SK-N-SH (cell line): ENCODE data around the gene CLEC3B. TPM values are rescaled to one million over a fixed set of nuclear protein-coding genes. Genes with fewer than 3 reads are reported as not detected.
A peak's percentile ranks its signal among the peaks of the same experiment; 100 is the strongest.

Source experiments
- CTCF ChIA-PET: fragments of 300-600, 350-600 bp; formaldehyde crosslinking; extraction: SDS; loops from one replicate; lab custom pipeline; 2021; lab: Yijun Ruan, JAX
- POLR2A ChIA-PET: fragments of 350-600 bp; sonication (Branson Sonifier 250); formaldehyde crosslinking; extraction: SDS; loops from one replicate; lab custom pipeline; 2020; ENCODE audit warnings: antibody characterized with exemption, inconsistent platforms; lab: Yijun Ruan, JAX
- DNase-seq: peaks from one replicate; pipeline ENCODE4 v3.0.0; 2012
- H2AFZ ChIP-seq: fragments of 200-600 bp; sonication (generic); 2 replicates; pipeline ENCODE4 v1.8.1; 2016; ENCODE audit warnings: antibody characterized with exemption, mild to moderate bottlenecking, low read depth
- H3F3A ChIP-seq: fragments of 200-600 bp; sonication (generic); replicated peaks from 2 replicates; pipeline ENCODE3; 2016; ENCODE audit warnings: antibody characterized with exemption, mild to moderate bottlenecking; ENCODE audit not compliant: insufficient read depth
- H3K27ac ChIP-seq, 2 experiments: fragments of 200-500 bp in 1 of 2; fragments of 200-600 bp in 1 of 2; sonication (Bioruptor generic) in 1 of 2; sonication (generic), shearing (Covaris generic) in 1 of 2; 2 replicates each; pipeline versions ENCODE4 v1.5.1 to v1.6.1; 2014 to 2016; ENCODE audit warnings: low read depth in 2 of 2, inconsistent platforms in 1 of 2, low read length in 1 of 2, mild to moderate bottlenecking in 1 of 2, mixed read lengths in 1 of 2
- H3K27me3 ChIP-seq: fragments of 200-600 bp; sonication (generic), shearing (Covaris generic); 2 replicates; pipeline ENCODE4 v1.6.1; 2016; ENCODE audit warnings: mixed run types; ENCODE audit not compliant: insufficient read depth
- H3K36me3 ChIP-seq, 2 experiments: fragments of 200-500 bp in 1 of 2; fragments of 200-600 bp in 1 of 2; sonication (Bioruptor generic) in 1 of 2; sonication (generic) in 1 of 2; replicated peaks in 1 of 2; 2 replicates each; pipeline versions ENCODE3 to v1.5.1; 2014 to 2016; ENCODE audit warnings: low read length in 1 of 2, mild to moderate bottlenecking in 1 of 2; ENCODE audit not compliant: insufficient read depth in 2 of 2, control insufficient read depth in 1 of 2
- H3K4me1 ChIP-seq, 2 experiments: fragments of 200-500 bp in 1 of 2; fragments of 200-600 bp in 1 of 2; sonication (Bioruptor generic) in 1 of 2; sonication (generic), shearing (Covaris generic) in 1 of 2; 2 replicates each; pipeline versions ENCODE4 v1.5.1 to v1.6.1; 2014 to 2016; ENCODE audit warnings: low read depth in 1 of 2, low read length in 1 of 2, mixed run types in 1 of 2; ENCODE audit not compliant: insufficient read depth in 2 of 2, control insufficient read depth in 1 of 2
- H3K4me2 ChIP-seq: fragments of 200-600 bp; sonication (generic), shearing (Covaris generic); 2 replicates; pipeline ENCODE4 v1.6.1; 2017; ENCODE audit warnings: mixed run types
- H3K4me3 ChIP-seq, 2 experiments: fragments of 200-500 bp in 1 of 2; fragments of 200-600 bp in 1 of 2; sonication (Bioruptor generic) in 1 of 2; sonication (generic), shearing (Covaris generic) in 1 of 2; 2 replicates each; pipeline versions ENCODE4 v1.5.1 to v1.8.1; 2014 to 2016; ENCODE audit warnings: low read depth in 2 of 2, inconsistent platforms in 1 of 2, low read length in 1 of 2, mild to moderate bottlenecking in 1 of 2, mixed read lengths in 1 of 2, moderate library complexity in 1 of 2
- H3K79me2 ChIP-seq: fragments of 200-600 bp; sonication (generic); 2 replicates; pipeline ENCODE4 v1.8.1; 2017; ENCODE audit warnings: mild to moderate bottlenecking; ENCODE audit not compliant: insufficient read depth
- H3K9ac ChIP-seq: fragments of 200-600 bp; sonication (generic); 2 replicates; pipeline ENCODE4 v1.6.1; 2017; ENCODE audit warnings: mixed run types
- H3K9me2 ChIP-seq: fragments of 200-600 bp; sonication (generic); 2 replicates; pipeline ENCODE4 v1.6.1; 2017; ENCODE audit warnings: mixed run types
- H3K9me3 ChIP-seq: fragments of 200-600 bp; sonication (generic); 2 replicates; pipeline ENCODE4 v1.6.1; 2017; ENCODE audit warnings: mixed run types, mild to moderate bottlenecking, moderate library complexity
- H4K20me1 ChIP-seq: fragments of 200-600 bp; sonication (generic); 2 replicates; pipeline ENCODE4 v1.6.1; 2017; ENCODE audit warnings: mild to moderate bottlenecking, mixed run types; ENCODE audit not compliant: insufficient read depth
- CHD2 ChIP-seq: fragments of 150-350 bp; IDR thresholded peaks from 2 replicates; pipeline ENCODE4 v1.6.1; 2018; ENCODE audit warnings: low read length; ENCODE audit not compliant: partially characterized antibody
- ELF1 ChIP-seq: IDR thresholded peaks from 2 replicates; pipeline ENCODE4 v1.4.0; 2012
- EZH2phosphoT487 ChIP-seq: fragments of 200-600 bp; sonication (generic); IDR thresholded peaks from 2 replicates; pipeline ENCODE4 v1.6.1; 2017; ENCODE audit warnings: low read depth, mixed run types, mild to moderate bottlenecking, antibody characterized with exemption, moderate library complexity, borderline replicate concordance
- FOXM1 ChIP-seq: IDR thresholded peaks from 2 replicates; pipeline ENCODE4 v1.4.0; 2012; ENCODE audit warnings: low read depth, mild to moderate bottlenecking
- GATA2 ChIP-seq: sonication (generic); formaldehyde crosslinking; IDR thresholded peaks from 2 replicates; pipeline ENCODE4 v1.5.0; 2020; ENCODE audit warnings: mild to moderate bottlenecking, missing genetic modification reagents
- MAX ChIP-seq: IDR thresholded peaks from 2 replicates; pipeline ENCODE4 v1.4.0; 2012; ENCODE audit warnings: low read depth
- MEF2A ChIP-seq: IDR thresholded peaks from 2 replicates; pipeline ENCODE4 v1.4.0; 2012; ENCODE audit warnings: low read depth, borderline replicate concordance
- MXI1 ChIP-seq: IDR thresholded peaks from 2 replicates; pipeline ENCODE4 v1.6.1; 2012; ENCODE audit warnings: mild to moderate bottlenecking, low read depth, low read length, improper control_type of control experiment
- NFIC ChIP-seq: IDR thresholded peaks from 2 replicates; pipeline ENCODE4 v1.4.0; 2012; ENCODE audit warnings: borderline replicate concordance
- POLR2AphosphoS5 ChIP-seq: IDR thresholded peaks from 2 replicates; pipeline ENCODE4 v1.6.1; 2012; ENCODE audit warnings: low read depth, low read length
- RFX5 ChIP-seq: IDR thresholded peaks from 2 replicates; pipeline ENCODE4 v1.6.1; 2012; ENCODE audit warnings: mild to moderate bottlenecking, improper control_type of control experiment, low read length
- SMC3 ChIP-seq: IDR thresholded peaks from 2 replicates; pipeline ENCODE4 v1.6.1; 2012; ENCODE audit warnings: low read depth, low read length, improper control_type of control experiment
- TAF1 ChIP-seq: IDR thresholded peaks from 2 replicates; pipeline ENCODE4 v1.6.1; 2012; ENCODE audit warnings: low read depth, mild to moderate bottlenecking, low read length, moderate library complexity, borderline replicate concordance
- TEAD4 ChIP-seq: IDR thresholded peaks from 2 replicates; pipeline ENCODE4 v1.4.0; 2012; ENCODE audit warnings: mild to moderate bottlenecking, borderline replicate concordance; ENCODE audit not compliant: insufficient read depth
- USF1 ChIP-seq: IDR thresholded peaks from 2 replicates; pipeline ENCODE4 v1.4.0; 2012; ENCODE audit warnings: low read depth, borderline replicate concordance
- YY1 ChIP-seq: IDR thresholded peaks from 2 replicates; pipeline ENCODE4 v1.4.0; 2012; ENCODE audit warnings: low read depth, mild to moderate bottlenecking
- WGBS: methylation state at CpG from one replicate; pipeline ENCODE4 v1.1.6; 2017; ENCODE audit warnings: low lambda C conversion rate; 5-methylcytosine and 5-hydroxymethylcytosine counted together
- polyA plus RNA-seq, 3 experiments: library from polyadenylated mRNA; depleted of rRNA; stranded (reverse); fragments of >200 nt; gene quantifications; 2 replicates each; pipeline ENCODE4 v1.2.3, GENCODE V29; 2012
- TF ChIP-seq, protein P1 (sequence below): IDR thresholded peaks from 2 replicates; pipeline ENCODE4 v1.4.0; 2012; ENCODE audit warnings: low read depth, borderline replicate concordance
- TF ChIP-seq, protein P2 (sequence below): IDR thresholded peaks from 2 replicates; pipeline ENCODE4; 2012
- TF ChIP-seq, protein P3 (sequence below): fragments of 200-600 bp; sonication (generic); IDR thresholded peaks from 2 replicates; pipeline ENCODE4 v1.6.1; 2017; ENCODE audit warnings: antibody characterized with exemption, mild to moderate bottlenecking, moderate library complexity
- TF ChIP-seq, protein P4 (sequence below): IDR thresholded peaks from 2 replicates; pipeline ENCODE4 v1.6.1; 2012; ENCODE audit warnings: mild to moderate bottlenecking, low read depth, low read length, moderate library complexity

The CLEC3B gene
- polyA plus RNA-seq, 1 of the 3 experiments (the other 2 are of a cell fraction) = 0.46 TPM

DNA sequence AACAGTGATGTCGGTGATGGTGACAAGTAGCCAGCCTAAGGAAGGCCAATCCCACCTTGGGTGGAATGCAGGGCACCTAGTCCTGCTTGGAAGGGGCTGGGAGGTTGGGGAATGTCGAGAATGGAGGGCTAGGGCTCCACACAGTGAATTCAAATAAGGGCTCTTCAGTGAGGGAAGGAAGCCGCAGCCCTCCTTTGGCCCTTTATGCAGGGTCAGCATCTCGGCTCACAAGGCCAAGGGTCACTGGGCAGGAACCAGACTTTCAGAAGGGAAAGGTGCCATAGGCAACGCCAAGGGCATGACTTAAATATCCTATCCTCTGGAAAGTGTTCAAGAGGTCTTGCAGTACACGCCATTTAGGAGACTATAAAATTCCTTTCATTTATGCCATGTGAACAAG lies 56.9 kb downstream of the CLEC3B start (continued):
- TF ChIP-seq, protein P1, sequence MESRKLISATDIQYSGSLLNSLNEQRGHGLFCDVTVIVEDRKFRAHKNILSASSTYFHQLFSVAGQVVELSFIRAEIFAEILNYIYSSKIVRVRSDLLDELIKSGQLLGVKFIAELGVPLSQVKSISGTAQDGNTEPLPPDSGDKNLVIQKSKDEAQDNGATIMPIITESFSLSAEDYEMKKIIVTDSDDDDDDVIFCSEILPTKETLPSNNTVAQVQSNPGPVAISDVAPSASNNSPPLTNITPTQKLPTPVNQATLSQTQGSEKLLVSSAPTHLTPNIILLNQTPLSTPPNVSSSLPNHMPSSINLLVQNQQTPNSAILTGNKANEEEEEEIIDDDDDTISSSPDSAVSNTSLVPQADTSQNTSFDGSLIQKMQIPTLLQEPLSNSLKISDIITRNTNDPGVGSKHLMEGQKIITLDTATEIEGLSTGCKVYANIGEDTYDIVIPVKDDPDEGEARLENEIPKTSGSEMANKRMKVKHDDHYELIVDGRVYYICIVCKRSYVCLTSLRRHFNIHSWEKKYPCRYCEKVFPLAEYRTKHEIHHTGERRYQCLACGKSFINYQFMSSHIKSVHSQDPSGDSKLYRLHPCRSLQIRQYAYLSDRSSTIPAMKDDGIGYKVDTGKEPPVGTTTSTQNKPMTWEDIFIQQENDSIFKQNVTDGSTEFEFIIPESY = no peak
- TF ChIP-seq EZH2phosphoT487 (no peak), MEF2A (no peak), CHD2 (no peak), USF1 (no peak), TAF1 (no peak), FOXM1 (no peak), NFIC (no peak), GATA2 (CRISPR knock-in tag) (no peak), POLR2AphosphoS5 (no peak), ELF1 (no peak)
- TF ChIP-seq, protein P2, sequence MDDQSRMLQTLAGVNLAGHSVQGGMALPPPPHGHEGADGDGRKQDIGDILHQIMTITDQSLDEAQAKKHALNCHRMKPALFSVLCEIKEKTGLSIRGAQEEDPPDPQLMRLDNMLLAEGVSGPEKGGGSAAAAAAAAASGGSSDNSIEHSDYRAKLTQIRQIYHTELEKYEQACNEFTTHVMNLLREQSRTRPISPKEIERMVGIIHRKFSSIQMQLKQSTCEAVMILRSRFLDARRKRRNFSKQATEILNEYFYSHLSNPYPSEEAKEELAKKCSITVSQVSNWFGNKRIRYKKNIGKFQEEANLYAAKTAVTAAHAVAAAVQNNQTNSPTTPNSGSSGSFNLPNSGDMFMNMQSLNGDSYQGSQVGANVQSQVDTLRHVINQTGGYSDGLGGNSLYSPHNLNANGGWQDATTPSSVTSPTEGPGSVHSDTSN = no peak

- H3K27ac ChIP-seq = peak overlapping the region in 1 of 2 experiments; percentile 70; a peak in 1 of 4 replicates
- no peaks in the 10 kb centered on the region for H3K36me3 ChIP-seq
- no peak overlapping the region for H2AFZ ChIP-seq
- ChIA-PET POLR2A (no interaction called here), CTCF (interaction anchor here (0.9 kb wide), 1 partner anchor 45 kb away, joined by 3 read pairs; no protein-coding TSS in a partner anchor)
- H3K79me2 ChIP-seq = no peaks in the 10 kb centered on the region
- peaks cover 4 to 21% of the 10 kb centered on the region in 2 experiments; a peak in 2 of 4 replicates for H3K4me1 ChIP-seq
- H3F3A ChIP-seq = peaks cover 12% of the 10 kb centered on the region
- 100% methylated on average over 1 of the region's 1 CpG for WGBS
- H3K9ac ChIP-seq = no peak overlapping the region
- no peaks in the 10 kb centered on the region for H3K9me3 ChIP-seq
- no peaks in the 10 kb centered on the region for H4K20me1 ChIP-seq
- no peak for DNase-seq
- no peak overlapping the region for H3K4me3 ChIP-seq
- no peaks in the 10 kb centered on the region for H3K27me3 ChIP-seq
- no peak overlapping the region for H3K4me2 ChIP-seq
- H3K9me2 ChIP-seq = no peaks in the 10 kb centered on the region
- TF ChIP-seq SMC3 = no peak
- TF ChIP-seq ELF1 = no peak
- TF ChIP-seq, protein P3, sequence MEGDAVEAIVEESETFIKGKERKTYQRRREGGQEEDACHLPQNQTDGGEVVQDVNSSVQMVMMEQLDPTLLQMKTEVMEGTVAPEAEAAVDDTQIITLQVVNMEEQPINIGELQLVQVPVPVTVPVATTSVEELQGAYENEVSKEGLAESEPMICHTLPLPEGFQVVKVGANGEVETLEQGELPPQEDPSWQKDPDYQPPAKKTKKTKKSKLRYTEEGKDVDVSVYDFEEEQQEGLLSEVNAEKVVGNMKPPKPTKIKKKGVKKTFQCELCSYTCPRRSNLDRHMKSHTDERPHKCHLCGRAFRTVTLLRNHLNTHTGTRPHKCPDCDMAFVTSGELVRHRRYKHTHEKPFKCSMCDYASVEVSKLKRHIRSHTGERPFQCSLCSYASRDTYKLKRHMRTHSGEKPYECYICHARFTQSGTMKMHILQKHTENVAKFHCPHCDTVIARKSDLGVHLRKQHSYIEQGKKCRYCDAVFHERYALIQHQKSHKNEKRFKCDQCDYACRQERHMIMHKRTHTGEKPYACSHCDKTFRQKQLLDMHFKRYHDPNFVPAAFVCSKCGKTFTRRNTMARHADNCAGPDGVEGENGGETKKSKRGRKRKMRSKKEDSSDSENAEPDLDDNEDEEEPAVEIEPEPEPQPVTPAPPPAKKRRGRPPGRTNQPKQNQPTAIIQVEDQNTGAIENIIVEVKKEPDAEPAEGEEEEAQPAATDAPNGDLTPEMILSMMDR = no peak
- no peak for TF ChIP-seq POLR2AphosphoS5
- TF ChIP-seq, protein P2 = no peak
- TF ChIP-seq TEAD4 = no peak
- TF ChIP-seq, protein P4, sequence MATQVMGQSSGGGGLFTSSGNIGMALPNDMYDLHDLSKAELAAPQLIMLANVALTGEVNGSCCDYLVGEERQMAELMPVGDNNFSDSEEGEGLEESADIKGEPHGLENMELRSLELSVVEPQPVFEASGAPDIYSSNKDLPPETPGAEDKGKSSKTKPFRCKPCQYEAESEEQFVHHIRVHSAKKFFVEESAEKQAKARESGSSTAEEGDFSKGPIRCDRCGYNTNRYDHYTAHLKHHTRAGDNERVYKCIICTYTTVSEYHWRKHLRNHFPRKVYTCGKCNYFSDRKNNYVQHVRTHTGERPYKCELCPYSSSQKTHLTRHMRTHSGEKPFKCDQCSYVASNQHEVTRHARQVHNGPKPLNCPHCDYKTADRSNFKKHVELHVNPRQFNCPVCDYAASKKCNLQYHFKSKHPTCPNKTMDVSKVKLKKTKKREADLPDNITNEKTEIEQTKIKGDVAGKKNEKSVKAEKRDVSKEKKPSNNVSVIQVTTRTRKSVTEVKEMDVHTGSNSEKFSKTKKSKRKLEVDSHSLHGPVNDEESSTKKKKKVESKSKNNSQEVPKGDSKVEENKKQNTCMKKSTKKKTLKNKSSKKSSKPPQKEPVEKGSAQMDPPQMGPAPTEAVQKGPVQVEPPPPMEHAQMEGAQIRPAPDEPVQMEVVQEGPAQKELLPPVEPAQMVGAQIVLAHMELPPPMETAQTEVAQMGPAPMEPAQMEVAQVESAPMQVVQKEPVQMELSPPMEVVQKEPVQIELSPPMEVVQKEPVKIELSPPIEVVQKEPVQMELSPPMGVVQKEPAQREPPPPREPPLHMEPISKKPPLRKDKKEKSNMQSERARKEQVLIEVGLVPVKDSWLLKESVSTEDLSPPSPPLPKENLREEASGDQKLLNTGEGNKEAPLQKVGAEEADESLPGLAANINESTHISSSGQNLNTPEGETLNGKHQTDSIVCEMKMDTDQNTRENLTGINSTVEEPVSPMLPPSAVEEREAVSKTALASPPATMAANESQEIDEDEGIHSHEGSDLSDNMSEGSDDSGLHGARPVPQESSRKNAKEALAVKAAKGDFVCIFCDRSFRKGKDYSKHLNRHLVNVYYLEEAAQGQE = no peak
- TF ChIP-seq MAX = no peak
- no peak for TF ChIP-seq YY1
- TF ChIP-seq RFX5 = no peak
- TF ChIP-seq MXI1 = no peak
- no peak for TF ChIP-seq NFIC
These were observed 58.3 kb downstream of the CLEC3B start for GRCh38 chr3:45084361-45084760.
